ENCODE data around the gene FAM47E. TPM values are rescaled to one million over a fixed set of nuclear protein-coding genes. Genes with fewer than 3 reads are reported as not detected.

FAM47E gene
- total and polyA plus RNA-seq, 9 of the 15 experiments (the other 6 are each of a cell fraction or from before 2014, with no cell fraction given): 3.7 to 15.6 (median 6.4) TPM

DNA sequence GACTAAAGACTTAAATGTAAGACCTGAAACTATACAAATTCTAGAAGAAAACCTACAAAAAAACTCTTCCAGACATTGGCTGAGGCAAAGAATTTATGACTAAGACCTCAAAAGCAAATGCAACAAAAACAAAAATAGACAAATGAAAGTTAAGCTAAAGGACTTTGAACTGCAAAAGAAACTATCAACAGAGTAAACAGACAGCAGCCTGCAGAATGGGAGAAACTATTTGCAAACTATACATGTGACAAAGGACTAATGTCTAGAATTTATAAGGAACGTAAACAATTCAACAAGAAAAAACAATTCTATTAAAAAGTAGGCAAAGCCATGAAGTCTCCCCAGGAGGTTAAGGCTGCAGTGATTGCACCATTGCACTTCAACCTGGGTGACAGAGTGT is 9.1 kb downstream of the FAM47E start (continued):
- TF ChIP-seq, protein P1, sequence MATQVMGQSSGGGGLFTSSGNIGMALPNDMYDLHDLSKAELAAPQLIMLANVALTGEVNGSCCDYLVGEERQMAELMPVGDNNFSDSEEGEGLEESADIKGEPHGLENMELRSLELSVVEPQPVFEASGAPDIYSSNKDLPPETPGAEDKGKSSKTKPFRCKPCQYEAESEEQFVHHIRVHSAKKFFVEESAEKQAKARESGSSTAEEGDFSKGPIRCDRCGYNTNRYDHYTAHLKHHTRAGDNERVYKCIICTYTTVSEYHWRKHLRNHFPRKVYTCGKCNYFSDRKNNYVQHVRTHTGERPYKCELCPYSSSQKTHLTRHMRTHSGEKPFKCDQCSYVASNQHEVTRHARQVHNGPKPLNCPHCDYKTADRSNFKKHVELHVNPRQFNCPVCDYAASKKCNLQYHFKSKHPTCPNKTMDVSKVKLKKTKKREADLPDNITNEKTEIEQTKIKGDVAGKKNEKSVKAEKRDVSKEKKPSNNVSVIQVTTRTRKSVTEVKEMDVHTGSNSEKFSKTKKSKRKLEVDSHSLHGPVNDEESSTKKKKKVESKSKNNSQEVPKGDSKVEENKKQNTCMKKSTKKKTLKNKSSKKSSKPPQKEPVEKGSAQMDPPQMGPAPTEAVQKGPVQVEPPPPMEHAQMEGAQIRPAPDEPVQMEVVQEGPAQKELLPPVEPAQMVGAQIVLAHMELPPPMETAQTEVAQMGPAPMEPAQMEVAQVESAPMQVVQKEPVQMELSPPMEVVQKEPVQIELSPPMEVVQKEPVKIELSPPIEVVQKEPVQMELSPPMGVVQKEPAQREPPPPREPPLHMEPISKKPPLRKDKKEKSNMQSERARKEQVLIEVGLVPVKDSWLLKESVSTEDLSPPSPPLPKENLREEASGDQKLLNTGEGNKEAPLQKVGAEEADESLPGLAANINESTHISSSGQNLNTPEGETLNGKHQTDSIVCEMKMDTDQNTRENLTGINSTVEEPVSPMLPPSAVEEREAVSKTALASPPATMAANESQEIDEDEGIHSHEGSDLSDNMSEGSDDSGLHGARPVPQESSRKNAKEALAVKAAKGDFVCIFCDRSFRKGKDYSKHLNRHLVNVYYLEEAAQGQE (IDR thresholded peaks at IDR 0.05; ENCODE audit: borderline replicate concordance): no peak
- TF ChIP-seq, protein P1 (CRISPR knock-in tag; IDR thresholded peaks at IDR 0.05; ENCODE audit: low read depth): no peak
- TF ChIP-seq SOX6 (IDR thresholded peaks at IDR 0.05) (no peak), STAG1 (CRISPR knock-in tag; IDR thresholded peaks at IDR 0.05; ENCODE audit: borderline replicate concordance) (no peak), ZNF217 (CRISPR knock-in tag; IDR thresholded peaks at IDR 0.05) (no peak), ESRRA (IDR thresholded peaks at IDR 0.05; ENCODE audit: borderline replicate concordance, low read depth) (no peak), ZNF146 (CRISPR knock-in tag; IDR thresholded peaks at IDR 0.05; ENCODE audit: unreplicated experiment) (no peak)
- TF ChIP-seq, protein P2, sequence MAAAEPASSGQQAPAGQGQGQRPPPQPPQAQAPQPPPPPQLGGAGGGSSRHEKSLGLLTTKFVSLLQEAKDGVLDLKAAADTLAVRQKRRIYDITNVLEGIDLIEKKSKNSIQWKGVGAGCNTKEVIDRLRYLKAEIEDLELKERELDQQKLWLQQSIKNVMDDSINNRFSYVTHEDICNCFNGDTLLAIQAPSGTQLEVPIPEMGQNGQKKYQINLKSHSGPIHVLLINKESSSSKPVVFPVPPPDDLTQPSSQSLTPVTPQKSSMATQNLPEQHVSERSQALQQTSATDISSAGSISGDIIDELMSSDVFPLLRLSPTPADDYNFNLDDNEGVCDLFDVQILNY (CRISPR knock-in tag; IDR thresholded peaks at IDR 0.05): no peak
